ENCODE data around the gene PINLYP. TPM values are rescaled to one million over a fixed set of nuclear protein-coding genes. Genes with fewer than 3 reads are reported as not detected.

PINLYP gene
- total and polyA plus RNA-seq, 9 of the 15 experiments (the other 6 are each of a cell fraction or from before 2014, with no cell fraction given) = 1.00 to 6.7 (median 2.2) TPM

DNA sequence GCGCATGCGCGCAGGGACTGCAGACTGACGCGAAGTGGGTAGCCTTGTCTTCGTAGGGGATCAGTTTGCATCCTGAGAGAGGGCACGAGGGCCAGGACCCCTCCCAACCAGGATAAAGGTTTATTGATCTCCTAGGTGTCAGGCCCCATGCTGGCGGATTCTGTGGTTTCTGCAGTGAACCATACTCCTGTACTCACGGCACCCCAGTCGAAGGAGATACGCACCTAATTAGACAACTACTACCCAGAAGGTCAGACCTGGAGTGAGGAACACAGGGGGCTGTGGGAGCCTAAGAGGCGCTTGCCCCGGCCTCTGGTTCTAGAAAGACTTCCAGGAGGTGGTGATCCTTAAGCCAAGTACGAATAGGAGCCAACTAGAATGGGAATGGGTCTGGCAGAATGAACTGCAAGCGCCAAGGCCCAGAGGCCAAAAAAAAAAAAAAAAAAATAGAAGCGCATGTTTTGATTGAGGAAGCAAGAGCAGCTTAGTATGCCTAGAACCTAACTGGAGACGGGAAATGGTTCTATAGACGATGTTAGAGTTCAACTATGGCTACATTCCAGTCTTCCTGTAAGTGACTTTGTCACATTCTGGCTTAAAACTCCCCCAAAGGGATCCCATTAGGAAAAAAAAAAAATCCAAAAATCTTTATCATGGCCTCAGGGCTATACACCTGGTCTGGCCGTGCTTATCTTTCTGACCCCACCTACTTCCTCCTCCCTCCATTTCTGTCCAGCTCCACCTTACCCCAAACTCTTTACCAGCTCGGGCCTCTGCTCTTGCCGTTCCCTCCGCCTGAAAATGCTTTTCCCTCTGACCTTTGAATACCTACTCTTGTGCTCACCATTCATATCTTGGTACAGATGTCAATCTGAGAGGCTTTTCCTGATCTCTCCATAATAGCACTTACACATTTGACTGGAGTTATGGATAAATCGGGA is 44.7 kb downstream of the PINLYP start (continued):
- peak; percentile 4 for TF ChIP-seq MEIS2 (IDR thresholded peaks at IDR 0.05; ENCODE audit: partially characterized antibody)
- peak; percentile 61; the same call in 1 of the 2 replicates for TF ChIP-seq ZNF384 (IDR thresholded peaks at IDR 0.05; ENCODE audit: low read depth, low read length)
- TF ChIP-seq, protein P1, sequence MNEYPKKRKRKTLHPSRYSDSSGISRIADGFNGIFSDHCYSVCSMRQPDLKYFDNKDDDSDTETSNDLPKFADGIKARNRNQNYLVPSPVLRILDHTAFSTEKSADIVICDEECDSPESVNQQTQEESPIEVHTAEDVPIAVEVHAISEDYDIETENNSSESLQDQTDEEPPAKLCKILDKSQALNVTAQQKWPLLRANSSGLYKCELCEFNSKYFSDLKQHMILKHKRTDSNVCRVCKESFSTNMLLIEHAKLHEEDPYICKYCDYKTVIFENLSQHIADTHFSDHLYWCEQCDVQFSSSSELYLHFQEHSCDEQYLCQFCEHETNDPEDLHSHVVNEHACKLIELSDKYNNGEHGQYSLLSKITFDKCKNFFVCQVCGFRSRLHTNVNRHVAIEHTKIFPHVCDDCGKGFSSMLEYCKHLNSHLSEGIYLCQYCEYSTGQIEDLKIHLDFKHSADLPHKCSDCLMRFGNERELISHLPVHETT (CRISPR knock-in tag; conservative IDR thresholded peaks at IDR 0.05 in 1 of 2, IDR thresholded peaks at IDR 0.05 in 1 of 2) = no peak
- TF ChIP-seq, protein P2, sequence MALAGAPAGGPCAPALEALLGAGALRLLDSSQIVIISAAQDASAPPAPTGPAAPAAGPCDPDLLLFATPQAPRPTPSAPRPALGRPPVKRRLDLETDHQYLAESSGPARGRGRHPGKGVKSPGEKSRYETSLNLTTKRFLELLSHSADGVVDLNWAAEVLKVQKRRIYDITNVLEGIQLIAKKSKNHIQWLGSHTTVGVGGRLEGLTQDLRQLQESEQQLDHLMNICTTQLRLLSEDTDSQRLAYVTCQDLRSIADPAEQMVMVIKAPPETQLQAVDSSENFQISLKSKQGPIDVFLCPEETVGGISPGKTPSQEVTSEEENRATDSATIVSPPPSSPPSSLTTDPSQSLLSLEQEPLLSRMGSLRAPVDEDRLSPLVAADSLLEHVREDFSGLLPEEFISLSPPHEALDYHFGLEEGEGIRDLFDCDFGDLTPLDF (CRISPR knock-in tag; IDR thresholded peaks at IDR 0.05) = no peak
- TF ChIP-seq POLR2AphosphoS2 (IDR thresholded peaks at IDR 0.05; ENCODE audit: low read length) = no peak
- TF ChIP-seq CBFA2T3 (IDR thresholded peaks at IDR 0.05) = peak; percentile 83
- TF ChIP-seq MYBL2 (IDR thresholded peaks at IDR 0.05; ENCODE audit: low read depth) = no peak
- TF ChIP-seq MYBL2 (CRISPR knock-in tag; IDR thresholded peaks at IDR 0.05; ENCODE audit: borderline replicate concordance) = no peak
- TF ChIP-seq BCOR (IDR thresholded peaks at IDR 0.05) = peak; percentile 88
- TF ChIP-seq ZNF589 (CRISPR knock-in tag; IDR thresholded peaks at IDR 0.05; ENCODE audit: low read depth) = peak; percentile 19; the same call in 1 of the 2 replicates
- TF ChIP-seq, protein P3, sequence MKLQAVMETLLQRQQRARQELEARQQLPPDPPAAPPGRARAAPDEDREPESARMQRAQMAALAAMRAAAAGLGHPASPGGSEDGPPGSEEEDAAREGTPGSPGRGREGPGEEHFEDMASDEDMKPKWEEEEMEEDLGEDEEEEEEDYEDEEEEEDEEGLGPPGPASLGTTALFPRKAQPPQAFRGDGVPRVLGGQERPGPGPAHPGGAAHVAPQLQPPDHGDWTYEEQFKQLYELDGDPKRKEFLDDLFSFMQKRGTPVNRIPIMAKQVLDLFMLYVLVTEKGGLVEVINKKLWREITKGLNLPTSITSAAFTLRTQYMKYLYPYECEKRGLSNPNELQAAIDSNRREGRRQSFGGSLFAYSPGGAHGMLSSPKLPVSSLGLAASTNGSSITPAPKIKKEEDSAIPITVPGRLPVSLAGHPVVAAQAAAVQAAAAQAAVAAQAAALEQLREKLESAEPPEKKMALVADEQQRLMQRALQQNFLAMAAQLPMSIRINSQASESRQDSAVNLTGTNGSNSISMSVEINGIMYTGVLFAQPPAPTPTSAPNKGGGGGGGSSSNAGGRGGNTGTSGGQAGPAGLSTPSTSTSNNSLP (IDR thresholded peaks at IDR 0.05; ENCODE audit: borderline replicate concordance, low read depth, low read length) = no peak

Measured in K562 (cell line).